ENCODE measurements around the gene CHMP4B.

DNA sequence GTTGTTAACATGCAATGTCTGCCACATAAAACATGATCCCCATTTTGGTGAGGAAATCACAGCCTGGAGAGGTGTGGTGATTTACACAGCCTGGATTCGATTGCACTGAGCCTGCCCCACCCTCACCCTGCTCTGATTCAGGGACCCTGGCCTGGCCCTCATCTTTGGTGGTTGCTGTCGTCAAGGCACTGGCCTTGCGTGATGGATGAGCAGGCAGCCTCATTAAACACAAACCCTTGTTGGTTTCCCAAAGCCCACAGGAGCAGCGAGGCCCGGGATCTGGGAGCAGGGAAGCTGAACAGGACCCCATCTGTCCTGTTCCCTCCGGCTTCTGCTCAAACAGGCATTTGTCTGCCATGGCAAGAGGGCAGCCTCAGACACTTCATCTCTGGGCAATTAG, 70.8 kb downstream of the CHMP4B start:
- no peak for TF ChIP-seq SNAI2 (CRISPR knock-in tag; IDR thresholded peaks at IDR 0.05)
- TF ChIP-seq ZNF70 (CRISPR knock-in tag; IDR thresholded peaks at IDR 0.05): no peak
